NOMO-1 treated with DMSO at 0.1 percent for 48 hours (cell line): ENCODE measurements around the gene HIVEP3.
"Not testable (repeated sequence)": the region's sequence is repeated elsewhere in the genome, so short reads cannot be mapped to it uniquely, and the experiment has no call there.

Experiments
- DNase-seq: peaks from one replicate; lab custom pipeline; 2025; ENCODE audit not compliant: unreplicated experiment; lab: John Stamatoyannopoulos, UW

The HIVEP3 gene

GRCh38 chr1:41921271-41921670 is 2.5 kb upstream of the HIVEP3 start:
- not testable (repeated sequence) for DNase-seq

- DNase-seq, result no peak
Measured at GRCh38 chr1:41920658-41921057, 1.9 kb upstream of the HIVEP3 start.

- DNase-seq, result peak; percentile 44
Measured at GRCh38 chr1:41919764-41920397, 1.2 kb upstream of the HIVEP3 start.

GRCh38 chr1:41919131-41919530 is 409 bp upstream of the HIVEP3 start:
- no peak for DNase-seq

GRCh38 chr1:41917835-41918449 is 780 bp downstream of the HIVEP3 start:
- no peak for DNase-seq

- DNase-seq, result no peak
Measured at GRCh38 chr1:41917076-41917475, 1.6 kb downstream of the HIVEP3 start.

- no peak for DNase-seq
Measured at GRCh38 chr1:41915786-41916571, 2.7 kb downstream of the HIVEP3 start.

- no peak for DNase-seq
Measured at GRCh38 chr1:41914516-41914915, 4.2 kb downstream of the HIVEP3 start.

GRCh38 chr1:41913014-41913413 is 5.7 kb downstream of the HIVEP3 start:
- no peak for DNase-seq

GRCh38 chr1:41908288-41908895 is 10.3 kb downstream of the HIVEP3 start:
- DNase-seq, result no peak

GRCh38 chr1:41907446-41907845 is 11.3 kb downstream of the HIVEP3 start:
- DNase-seq, result no peak

- DNase-seq, result peak; percentile 19
Measured at GRCh38 chr1:41906943-41907342, 11.8 kb downstream of the HIVEP3 start.

- no peak for DNase-seq
Measured at GRCh38 chr1:41905093-41905675, 13.5 kb downstream of the HIVEP3 start.

- no peak for DNase-seq
Measured at GRCh38 chr1:41902664-41903063, 16.1 kb downstream of the HIVEP3 start.

GRCh38 chr1:41902159-41902577 is 16.6 kb downstream of the HIVEP3 start:
- DNase-seq, result no peak

- DNase-seq, result no peak
Measured at GRCh38 chr1:41901551-41901950, 17.2 kb downstream of the HIVEP3 start.

- DNase-seq, result no peak
Measured at GRCh38 chr1:41900603-41901444, 17.9 kb downstream of the HIVEP3 start.

GRCh38 chr1:41898191-41898713 is 20.5 kb downstream of the HIVEP3 start:
- peak; percentile 7 for DNase-seq

GRCh38 chr1:41895552-41895951 is 23.2 kb downstream of the HIVEP3 start:
- no peak for DNase-seq

- peak; percentile 58 for DNase-seq
Measured at GRCh38 chr1:41894808-41895483, 23.8 kb downstream of the HIVEP3 start.
